COLO668 (cell line): Measurements from ENCODE around the gene C1orf21.
"Not testable (repeated sequence)": the region's sequence is repeated elsewhere in the genome, so short reads cannot be mapped to it uniquely, and the experiment has no call there.

Experiments
- DNase-seq: peaks from one replicate; lab custom pipeline; 2025; ENCODE audit not compliant: unreplicated experiment; lab: John Stamatoyannopoulos, UW

C1orf21 gene, protein sequence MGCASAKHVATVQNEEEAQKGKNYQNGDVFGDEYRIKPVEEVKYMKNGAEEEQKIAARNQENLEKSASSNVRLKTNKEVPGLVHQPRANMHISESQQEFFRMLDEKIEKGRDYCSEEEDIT

DNA sequence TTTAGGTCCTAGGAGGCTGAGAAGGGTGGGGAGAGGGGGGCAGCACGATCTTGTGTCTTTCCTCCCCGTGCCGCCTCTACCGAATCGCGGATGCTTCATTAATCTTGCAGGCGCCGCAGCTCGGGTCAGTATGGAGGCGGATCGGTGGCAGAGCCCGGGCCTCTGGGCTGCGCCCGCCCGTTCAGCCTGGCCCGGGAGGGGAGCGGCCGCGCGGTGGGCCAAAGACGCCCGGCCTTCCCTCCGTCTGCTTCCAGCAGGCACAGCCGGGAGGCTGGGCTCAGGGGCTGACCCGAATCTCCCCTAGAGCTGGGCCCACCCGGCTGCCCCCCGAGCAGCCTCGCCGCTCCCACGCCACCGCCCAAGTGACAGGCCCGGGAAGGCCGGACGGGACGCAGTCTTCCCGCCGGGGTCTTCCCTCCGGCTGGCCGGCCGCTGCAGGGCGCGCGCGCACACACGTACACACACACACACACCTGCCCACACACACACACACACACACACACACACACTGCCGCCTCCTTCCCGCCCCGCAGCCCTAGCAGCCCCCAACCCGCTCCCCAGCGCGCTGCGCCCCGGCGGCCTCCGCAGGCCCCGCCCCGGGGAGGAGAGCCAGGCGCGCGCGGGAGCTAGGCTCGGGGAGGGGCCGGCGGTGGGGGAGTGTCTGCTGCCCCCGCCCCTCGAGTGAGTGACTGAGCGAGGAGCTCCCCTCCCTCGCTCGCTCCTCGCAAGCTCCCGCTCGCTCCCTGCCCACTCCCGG is at the start of gene C1orf21:
Gene C1orf21, plus strand, starts transcription at position 718 of the 757 bp plus-strand sequence. CDS start 90,481 bp downstream, outside the sequence.
- peak; percentile 97 for DNase-seq

DNA sequence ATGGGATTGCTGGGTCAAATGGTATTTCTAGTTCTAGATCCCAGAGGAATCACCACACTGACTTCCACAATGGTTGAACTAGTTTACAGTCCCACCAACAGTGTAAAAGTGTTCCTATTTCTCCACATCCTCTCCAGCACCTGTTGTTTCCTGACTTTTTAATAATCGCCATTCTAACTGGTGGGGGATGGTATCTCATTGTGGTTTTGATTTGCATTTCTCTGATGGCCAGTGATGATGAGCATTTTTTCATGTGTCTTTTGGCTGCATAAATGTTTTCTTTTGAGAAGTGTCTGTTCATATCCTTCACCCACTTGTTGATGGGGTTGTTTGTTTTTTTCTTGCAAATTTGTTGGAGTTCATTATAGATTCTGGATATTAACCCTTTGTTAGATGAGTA is 49.0 kb upstream of the C1orf21 start:
- not testable (repeated sequence) for DNase-seq

DNA sequence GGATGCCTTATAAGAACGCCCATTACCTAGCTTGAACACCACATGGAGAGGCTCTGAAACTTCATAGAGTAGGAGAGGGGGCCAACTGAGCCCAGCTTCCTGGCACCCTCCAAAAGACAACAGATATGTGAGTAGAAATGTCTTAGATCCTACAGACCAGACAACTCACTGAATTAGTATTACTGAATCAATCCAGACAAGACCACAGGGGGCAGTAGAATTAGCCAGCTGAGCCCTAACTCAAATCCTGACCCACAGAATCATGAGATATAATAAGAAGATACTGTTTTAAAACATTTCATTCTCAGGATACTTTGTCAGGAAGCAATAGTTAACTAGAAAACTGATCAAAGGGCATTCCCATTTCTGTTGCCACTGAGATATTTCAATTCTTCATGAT is 45.8 kb upstream of the C1orf21 start:
- no peak for DNase-seq

DNA sequence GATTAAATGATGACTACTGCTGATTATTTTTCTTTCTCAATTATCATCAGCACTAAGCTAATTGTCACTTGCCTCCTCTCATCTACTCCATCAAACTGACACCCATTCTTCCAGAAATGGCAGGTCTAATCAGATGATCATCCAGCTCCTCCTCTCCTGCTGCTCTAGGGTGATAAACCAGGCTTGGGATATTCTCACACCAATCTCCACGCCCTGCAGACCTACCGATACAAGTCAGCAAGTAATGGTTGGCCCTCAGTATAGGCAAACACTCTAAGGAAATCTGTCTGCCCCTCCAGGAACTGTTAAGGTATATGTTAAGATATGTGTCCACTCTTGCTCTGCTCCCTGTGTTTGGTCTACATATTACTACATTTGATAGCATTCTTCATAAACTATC is 36.3 kb upstream of the C1orf21 start:
- no peak for DNase-seq

DNA sequence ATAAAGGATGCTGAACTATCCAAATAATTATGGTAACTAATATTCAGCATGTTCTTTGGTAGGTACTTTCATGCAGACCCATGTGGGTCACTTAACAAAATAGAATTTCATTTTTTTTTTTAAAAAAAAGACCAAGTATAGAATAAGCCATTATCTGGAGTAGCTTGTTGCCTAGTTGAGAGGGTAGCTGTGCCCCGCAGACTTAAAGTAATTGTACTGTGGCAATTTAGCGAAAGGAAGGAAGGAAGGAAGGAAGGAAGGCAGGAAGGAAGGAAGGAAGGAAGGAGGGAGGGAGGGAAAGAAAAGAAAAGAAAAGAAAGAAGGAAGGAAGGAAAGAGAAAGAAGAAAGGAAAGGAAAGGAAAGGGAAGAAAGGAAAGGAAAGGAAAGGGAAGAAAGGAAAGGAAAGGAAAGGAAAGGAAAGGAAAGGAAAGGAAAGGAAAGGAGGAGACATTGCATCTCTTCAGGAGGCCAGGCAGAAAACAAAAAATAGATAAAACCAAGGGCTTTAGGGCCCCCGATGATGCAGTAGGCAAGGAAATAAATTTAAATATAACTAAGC is 35.3 kb upstream of the C1orf21 start:
- DNase-seq = no peak

DNA sequence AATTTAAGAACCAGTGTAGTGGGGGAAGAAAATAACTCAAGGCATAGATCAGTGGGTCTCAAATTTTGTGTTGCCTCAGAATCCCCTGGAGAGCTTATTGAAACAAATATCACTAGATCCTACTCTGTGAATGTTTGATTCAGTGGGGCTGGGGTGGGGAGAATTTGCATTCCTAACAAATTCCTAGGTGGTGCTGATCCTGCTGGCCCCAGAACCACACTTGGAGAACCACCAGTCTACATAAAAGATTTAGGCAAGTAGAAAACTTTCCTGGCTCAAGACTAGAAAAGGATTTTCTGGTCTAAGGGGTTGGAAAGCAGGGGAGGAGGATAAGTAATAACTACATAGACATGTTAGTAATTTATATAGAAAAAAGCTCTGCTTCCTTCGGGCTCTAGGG is 34.1 kb upstream of the C1orf21 start:
- DNase-seq = no peak

DNA sequence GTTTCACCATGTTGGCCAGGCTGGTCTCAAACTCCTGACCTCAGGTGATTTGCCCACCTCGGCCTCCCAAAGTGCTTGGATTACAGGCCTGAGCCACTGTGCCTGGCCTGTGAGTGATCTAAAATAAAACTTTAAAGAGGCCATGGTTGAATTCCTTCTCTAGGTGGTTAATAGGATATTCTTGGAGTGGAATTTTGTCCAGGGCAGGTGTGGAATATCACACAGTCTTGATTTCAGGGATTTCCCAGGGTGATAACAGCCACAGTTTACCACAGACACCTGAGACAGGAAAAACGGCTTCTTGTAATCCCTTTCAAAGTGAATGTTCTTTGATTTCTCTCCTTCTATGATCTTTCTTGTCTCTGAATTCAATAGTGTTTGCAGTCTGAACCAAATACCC is 32.1 kb upstream of the C1orf21 start:
- DNase-seq = no peak

DNA sequence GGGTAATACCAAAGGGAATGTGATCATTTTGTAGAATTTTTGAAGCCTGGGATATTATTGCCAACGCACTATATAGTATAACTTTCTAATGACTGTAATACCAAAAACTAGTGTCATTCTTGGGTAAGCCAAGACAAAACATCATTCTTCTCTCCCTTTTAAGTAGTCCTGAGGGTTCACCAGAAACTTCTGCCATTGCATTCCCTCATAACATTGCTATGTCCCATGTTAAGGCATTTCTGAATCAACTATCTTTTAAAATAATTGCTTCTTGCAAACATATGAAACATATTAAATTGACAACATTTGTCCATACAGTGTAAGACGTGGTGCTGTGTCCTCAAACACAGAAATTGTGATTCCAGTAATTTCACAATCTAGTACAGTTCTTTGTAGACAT is 29.9 kb upstream of the C1orf21 start:
- DNase-seq = no peak

DNA sequence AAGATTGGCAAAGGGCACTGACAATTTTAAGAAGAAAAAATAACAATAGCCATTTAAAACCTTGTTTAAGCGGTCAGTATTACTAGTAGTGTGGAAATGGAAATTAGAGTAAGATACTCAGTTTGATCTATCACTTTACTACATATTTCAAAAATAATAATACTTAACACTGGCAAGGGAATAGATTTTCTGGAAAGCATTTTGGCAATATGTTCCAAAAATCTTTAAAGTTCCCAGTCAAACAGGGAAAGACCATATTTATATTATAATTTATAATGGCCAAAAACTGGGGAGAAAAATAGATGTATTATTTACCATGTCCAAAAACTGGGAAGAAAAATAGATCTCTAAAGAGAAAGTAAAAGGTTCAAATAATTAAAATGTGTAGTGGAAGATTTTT is 28.6 kb upstream of the C1orf21 start:
- DNase-seq = no peak

DNA sequence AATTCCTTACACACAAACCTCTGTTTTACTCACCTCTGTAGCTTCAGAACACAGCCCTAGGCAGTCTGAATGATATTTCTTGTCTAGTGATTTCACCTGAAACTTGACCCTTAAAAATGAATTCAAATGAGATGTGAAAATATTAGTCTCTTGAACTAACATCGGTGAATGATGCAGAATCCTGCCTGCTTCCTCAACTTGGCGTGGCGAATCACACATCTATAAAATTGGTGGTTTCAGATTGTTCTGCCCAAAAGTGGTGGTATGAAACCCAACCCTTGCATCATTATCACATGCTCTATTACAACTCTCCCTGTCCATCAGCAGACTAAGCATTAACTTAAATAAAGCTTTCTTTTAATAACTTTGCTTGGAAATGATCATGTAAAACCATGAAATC is 26.9 kb upstream of the C1orf21 start:
- DNase-seq = no peak

DNA sequence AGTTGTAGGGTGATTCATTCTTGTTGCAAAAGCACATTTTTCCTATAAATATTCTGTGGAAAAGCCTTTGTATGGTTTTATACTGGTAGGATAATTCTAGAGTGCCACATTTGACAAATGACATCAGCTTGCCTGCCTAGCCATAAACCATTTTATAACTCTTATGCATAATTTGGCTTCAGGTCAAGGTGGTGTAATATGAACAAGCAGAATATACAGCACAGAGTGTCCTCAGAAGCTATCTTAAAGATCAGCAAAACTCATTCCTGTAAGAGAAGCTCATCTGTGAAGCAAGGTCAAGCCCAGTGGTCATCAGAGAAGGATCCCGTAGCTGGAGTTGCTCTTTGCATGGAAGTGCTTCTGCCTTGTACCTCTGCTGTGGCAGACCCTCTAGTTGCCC is 24.0 kb upstream of the C1orf21 start:
- no peak for DNase-seq

DNA sequence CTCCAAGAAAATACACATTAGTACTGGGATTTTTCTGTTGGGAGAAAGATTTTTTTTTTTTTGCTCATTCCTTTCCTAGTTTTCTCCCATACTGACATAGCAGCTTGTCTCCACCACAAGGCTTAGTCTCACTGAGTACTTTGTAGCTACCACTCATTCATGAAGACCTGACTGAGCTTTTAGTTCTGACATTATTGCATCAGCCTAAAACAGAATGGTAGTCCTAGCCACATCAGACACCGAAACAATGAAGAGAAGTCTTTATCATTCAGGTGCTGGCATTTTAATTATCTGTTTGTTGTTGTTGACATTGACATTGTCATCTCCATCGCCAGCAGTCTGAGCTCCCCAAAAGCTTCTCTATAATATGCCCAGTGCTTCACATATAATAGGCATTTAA is 21.1 kb upstream of the C1orf21 start:
- no peak for DNase-seq

DNA sequence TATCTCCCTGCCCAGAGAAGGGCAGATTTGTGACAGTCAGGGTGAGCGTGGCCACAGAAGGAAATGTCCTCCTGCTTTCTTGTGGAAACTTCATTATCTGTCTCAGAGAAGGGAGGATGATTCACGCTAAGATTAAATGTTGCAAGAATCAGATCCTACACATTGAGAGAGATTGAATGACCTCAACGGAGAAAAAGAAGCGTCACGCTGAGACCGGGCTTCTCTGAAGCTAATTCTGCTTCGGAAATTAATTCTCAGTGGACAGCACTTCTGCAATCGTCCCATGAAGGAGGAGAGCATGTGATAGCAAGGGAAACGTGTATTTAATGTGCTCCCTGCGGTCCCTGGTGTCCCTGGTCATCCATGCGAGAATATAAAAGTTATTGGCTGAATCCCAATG is 19.8 kb upstream of the C1orf21 start:
- DNase-seq = no peak

DNA sequence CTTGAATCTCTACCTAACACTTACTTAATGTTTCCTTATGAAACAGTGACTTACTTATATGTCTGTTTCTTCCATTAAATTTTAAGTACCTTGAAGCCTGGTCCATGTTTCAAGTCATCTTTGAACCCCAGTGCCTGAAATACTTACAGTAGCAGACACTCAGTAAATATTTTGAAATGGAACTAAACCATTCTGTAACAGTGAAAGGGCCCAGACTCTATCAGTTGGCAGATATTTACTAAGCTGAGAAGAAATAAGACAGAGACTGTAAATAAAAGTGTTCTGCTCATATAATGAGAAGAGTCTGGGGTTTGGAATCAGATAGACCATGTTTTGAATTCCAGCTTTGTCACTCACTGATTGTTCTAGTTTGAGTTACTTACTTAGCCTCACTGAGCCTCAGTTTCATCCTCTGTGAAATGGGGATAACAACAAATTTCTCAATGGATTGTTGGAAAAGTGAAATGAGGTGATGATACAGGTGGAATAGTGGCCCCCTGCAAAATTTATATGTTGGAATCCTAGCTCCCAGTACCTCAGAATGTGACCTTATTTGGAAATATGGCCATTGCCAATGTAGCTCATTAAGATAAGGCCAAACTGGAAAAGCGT is 19.3 kb upstream of the C1orf21 start:
- DNase-seq = no peak

DNA sequence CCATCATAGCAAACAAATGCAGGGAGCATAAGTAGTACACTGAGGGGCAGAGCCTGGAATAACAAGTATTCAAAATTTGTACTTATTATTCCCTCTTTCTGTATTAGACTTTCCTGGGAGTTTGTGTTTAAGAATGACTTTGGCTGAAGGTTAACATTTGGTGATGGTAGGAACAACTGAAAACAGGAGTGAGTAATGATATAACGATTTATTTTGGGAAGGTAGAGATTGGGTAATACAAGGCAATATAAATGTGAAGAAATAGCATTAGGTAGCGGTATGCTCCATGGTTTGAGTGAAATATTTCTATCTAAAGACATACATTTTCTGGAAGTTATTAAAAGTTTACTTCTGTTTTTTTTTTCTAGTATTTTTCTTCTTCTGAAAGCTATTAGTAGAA is 18.5 kb upstream of the C1orf21 start:
- DNase-seq = no peak

DNA sequence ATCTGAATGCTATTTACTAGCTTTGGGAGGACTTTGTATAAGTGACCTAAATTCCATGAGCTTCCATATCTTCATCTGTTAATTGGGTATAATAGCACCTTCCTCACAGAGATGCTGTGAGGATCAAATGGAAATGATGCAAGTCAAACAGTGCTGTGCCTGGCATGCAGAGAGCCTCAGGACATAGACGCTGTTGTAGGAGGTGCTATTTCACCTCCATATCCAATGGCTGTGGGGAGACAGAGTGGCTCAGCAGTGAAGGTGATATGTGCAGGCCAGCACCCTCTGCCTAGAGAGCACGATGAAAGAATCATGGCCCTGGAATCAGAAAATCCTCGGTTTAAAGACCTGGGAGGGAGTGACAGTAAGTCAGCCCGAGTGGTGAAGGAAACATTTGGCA is 16.0 kb upstream of the C1orf21 start:
- no peak for DNase-seq

DNA sequence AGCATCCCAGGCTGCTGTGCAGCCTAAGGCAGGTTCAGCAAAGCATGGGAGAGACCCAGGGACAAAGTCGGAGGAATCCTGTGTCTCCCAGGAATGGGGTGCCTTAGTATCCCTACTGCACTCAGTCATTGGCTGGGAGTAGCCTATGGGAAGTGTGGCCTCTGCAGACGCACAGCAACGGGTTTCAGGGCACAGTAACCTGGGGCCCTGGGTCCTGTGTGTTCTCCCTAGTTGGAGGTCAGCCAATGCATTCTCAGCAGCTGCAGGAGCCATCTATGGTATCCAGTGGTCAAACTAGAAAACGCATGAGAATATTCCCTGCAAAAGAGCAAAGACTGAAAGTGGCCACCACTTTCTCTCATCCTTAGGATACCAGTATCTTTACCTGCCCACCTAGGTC is 13.7 kb upstream of the C1orf21 start:
- no peak for DNase-seq

DNA sequence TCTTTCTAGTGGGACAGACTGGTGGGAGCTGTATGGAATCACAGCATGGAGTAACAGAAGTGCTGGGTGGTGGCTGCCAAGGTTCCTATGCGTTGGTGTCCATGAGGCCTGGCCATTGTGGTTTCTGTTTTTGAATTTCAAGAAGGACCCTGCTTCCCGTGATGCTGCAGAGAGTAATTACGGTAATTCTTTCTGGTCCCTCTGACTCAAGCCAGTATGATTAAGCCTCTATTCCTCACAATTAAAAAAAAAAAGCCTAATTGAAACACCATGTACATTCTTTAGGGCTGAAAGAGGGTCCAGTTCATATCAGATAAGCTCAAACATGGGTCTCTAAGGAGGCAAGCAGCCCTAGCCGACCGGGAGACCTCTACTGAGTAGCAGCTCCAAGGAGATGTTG is 10.5 kb upstream of the C1orf21 start:
- no peak for DNase-seq

DNA sequence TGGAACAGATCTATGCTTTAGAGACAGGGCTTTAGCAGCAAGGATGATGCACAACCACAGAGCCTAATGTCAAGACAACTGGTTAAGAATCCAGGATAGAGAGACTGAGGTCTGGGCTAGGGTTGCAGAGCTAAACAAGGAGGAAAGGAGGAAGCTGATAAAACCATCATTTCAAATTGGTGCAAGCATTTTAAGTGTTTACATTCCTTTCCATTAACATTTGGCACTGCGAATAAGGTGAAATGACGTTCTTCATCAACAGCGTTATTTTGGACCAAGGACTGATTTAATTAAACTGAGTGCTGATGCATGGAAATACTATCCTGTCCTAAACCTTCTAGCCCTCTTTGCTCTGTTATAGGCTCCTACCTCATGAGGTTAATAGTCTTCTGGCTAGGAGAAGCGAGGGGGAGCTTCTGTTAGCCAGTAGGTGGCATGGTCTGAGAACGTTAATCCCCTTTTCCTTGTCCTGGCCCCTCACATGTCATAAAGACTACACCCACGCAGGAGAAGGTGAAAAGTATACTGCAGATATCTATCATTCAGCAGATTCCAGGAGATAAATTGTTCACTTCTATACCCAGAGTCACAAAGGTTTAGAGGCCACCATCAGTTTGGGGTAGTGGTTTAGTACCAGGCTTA is 7.6 kb upstream of the C1orf21 start:
- DNase-seq = no peak

DNA sequence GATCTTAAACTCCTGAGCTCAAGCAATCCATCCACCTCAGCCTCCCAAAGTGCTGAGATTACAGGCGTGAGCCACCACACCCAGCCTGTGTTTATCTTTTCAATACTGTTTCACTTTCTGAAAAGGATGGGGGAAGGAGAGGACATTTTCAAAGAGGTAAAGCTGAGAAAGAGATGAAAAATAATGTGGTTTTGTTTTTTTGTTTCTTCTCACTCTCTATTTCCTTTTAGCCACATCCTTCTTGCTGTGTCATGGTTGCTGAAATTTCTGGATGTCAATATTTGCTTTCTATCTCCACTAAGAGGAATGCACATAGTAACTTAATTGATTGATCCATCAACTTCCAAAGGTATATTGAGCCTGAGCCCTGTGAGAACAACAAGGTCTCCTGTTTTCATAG is 6.4 kb upstream of the C1orf21 start:
- no peak for DNase-seq

DNA sequence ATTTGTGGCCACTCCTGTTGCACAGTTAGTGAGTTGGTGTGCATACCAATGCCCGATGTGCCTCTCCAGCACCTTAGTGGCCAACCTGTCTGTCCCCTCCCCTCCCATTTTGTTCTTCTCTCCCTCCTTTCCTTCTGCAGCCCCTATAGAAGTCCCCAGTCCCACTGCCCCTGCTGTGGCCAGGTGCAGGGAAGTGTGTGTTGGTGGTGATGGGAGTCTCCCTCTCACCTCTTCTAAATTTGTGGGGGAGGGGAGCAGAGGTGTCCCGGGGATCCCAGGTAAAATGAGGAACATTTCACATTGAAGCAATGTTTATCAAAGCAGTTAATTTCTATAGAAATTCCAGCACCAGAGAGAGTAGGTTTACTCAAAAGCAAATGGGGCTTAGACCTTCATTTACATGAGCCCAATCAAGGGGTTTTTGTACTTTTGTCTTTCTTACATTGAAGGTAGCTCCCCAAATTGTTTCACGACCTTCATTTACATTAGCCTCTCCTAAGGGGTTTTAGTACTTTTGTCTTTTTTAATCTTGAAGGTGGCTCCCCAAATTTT is 3.0 kb upstream of the C1orf21 start:
- no peak for DNase-seq
